ENCODE measurements around the gene PRH2. TPM values are rescaled to one million over a fixed set of nuclear protein-coding genes. Genes with fewer than 3 reads are reported as not detected.

PRH2 gene
- total RNA-seq, 1 donor from 2014 or later: not detected

GRCh38 chr12:10956085-10956484 is 27.0 kb downstream of the PRH2 start:
- TF ChIP-seq CTCF (IDR thresholded peaks at IDR 0.05) (no peak), POLR2AphosphoS5 (IDR thresholded peaks at IDR 0.05; ENCODE audit: insufficient read depth in 1 of 2, low read depth in 1 of 2) (no peak), POLR2A (IDR thresholded peaks at IDR 0.05) (no peak)
- Histone ChIP-seq H3K36me3 (no peaks in the 10 kb centered on the region), H3K27me3 (no peaks in the 10 kb centered on the region), H3K9me3 (no peaks in the 10 kb centered on the region), H3K4me3 (no peak overlapping the region), H3K27ac (no peak overlapping the region), H3K4me1 (no peaks in the 10 kb centered on the region)
- intact Hi-C loops (cut with DNase I): no loop called here
- no peak for DNase-seq (ENCODE audit: extremely low spot score in 2 of 2)

- intact Hi-C loops (cut with DNase I): no loop called here
- no peaks in the 10 kb centered on the region for H3K36me3 ChIP-seq
- H3K4me1 ChIP-seq: no peaks in the 10 kb centered on the region
- no peak overlapping the region for H3K4me3 ChIP-seq
- H3K27me3 ChIP-seq: no peaks in the 10 kb centered on the region
- TF ChIP-seq CTCF (IDR thresholded peaks at IDR 0.05): no peak
- no peak for TF ChIP-seq POLR2A (IDR thresholded peaks at IDR 0.05)
- DNase-seq (ENCODE audit: extremely low spot score in 2 of 2): no peak
- H3K9me3 ChIP-seq: no peaks in the 10 kb centered on the region
- no peak overlapping the region for H3K27ac ChIP-seq
Observed at GRCh38 chr12:10957741-10958140, 28.7 kb downstream of the PRH2 start.

- no peaks in the 10 kb centered on the region for H3K36me3 ChIP-seq
- DNase-seq (ENCODE audit: extremely low spot score in 2 of 2): no peak
- no peaks in the 10 kb centered on the region for H3K9me3 ChIP-seq
- no peaks in the 10 kb centered on the region for H3K4me1 ChIP-seq
- intact Hi-C loops (cut with DNase I): no loop called here
- H3K4me3 ChIP-seq: no peak overlapping the region
- TF ChIP-seq CTCF (IDR thresholded peaks at IDR 0.05): no peak
- TF ChIP-seq POLR2A (IDR thresholded peaks at IDR 0.05): no peak
- TF ChIP-seq POLR2AphosphoS5 (IDR thresholded peaks at IDR 0.05; ENCODE audit: insufficient read depth in 1 of 2, low read depth in 1 of 2): no peak
- H3K27me3 ChIP-seq: no peaks in the 10 kb centered on the region
- H3K27ac ChIP-seq: no peak overlapping the region
Observed at GRCh38 chr12:10959804-10960203, 30.8 kb downstream of the PRH2 start.

GRCh38 chr12:10960211-10960610 is 31.2 kb downstream of the PRH2 start:
- intact Hi-C loops (cut with DNase I): no loop called here
- Histone ChIP-seq H3K9me3 (no peaks in the 10 kb centered on the region), H3K27ac (no peak overlapping the region), H3K36me3 (no peaks in the 10 kb centered on the region), H3K27me3 (no peaks in the 10 kb centered on the region), H3K4me3 (no peak overlapping the region), H3K4me1 (no peaks in the 10 kb centered on the region)
- no peak for TF ChIP-seq POLR2AphosphoS5 (IDR thresholded peaks at IDR 0.05; ENCODE audit: insufficient read depth in 1 of 2, low read depth in 1 of 2)
- no peak for DNase-seq (ENCODE audit: extremely low spot score in 2 of 2)

- Histone ChIP-seq H3K4me3 (no peak overlapping the region), H3K9me3 (no peaks in the 10 kb centered on the region), H3K27ac (no peak overlapping the region), H3K36me3 (no peaks in the 10 kb centered on the region), H3K27me3 (no peaks in the 10 kb centered on the region), H3K4me1 (peaks cover 10% of the 10 kb centered on the region)
- TF ChIP-seq POLR2AphosphoS5 (IDR thresholded peaks at IDR 0.05; ENCODE audit: insufficient read depth in 1 of 2, low read depth in 1 of 2) (no peak), POLR2A (IDR thresholded peaks at IDR 0.05) (no peak)
- DNase-seq (ENCODE audit: extremely low spot score in 2 of 2): no peak
- intact Hi-C loops (cut with DNase I): no loop called here
Observed at GRCh38 chr12:10965476-10965875, 36.4 kb downstream of the PRH2 start.

- TF ChIP-seq POLR2A (IDR thresholded peaks at IDR 0.05): no peak
- TF ChIP-seq CTCF (IDR thresholded peaks at IDR 0.05): no peak
- no peak for TF ChIP-seq POLR2AphosphoS5 (IDR thresholded peaks at IDR 0.05; ENCODE audit: insufficient read depth in 1 of 2, low read depth in 1 of 2)
- no peaks in the 10 kb centered on the region for H3K9me3 ChIP-seq
- H3K4me3 ChIP-seq: no peak overlapping the region
- intact Hi-C loops (cut with DNase I): no loop called here
- peaks cover 10% of the 10 kb centered on the region for H3K4me1 ChIP-seq
- H3K36me3 ChIP-seq: no peaks in the 10 kb centered on the region
- no peak for DNase-seq (ENCODE audit: extremely low spot score in 2 of 2)
- no peak overlapping the region for H3K27ac ChIP-seq
- H3K27me3 ChIP-seq: no peaks in the 10 kb centered on the region
Observed at GRCh38 chr12:10966314-10966713, 37.3 kb downstream of the PRH2 start.

All from vagina (tissue), 2 donors.